K562 (cell line): ENCODE results near the gene TRIM75. TPM values are rescaled to one million over a fixed set of nuclear protein-coding genes. Genes with fewer than 3 reads are reported as not detected.

ENCODE experiments used
- ATAC-seq: fragments of 200-7000 bp; cut with Tn5 transposase; 3 replicates; pipeline ENCODE4 v1.9.1; 2020; ENCODE audit warnings: moderate library complexity
- BruUV-seq: library from RNA; stranded (reverse); fragments of 400-500 nt; replicated peaks from 2 replicates; lab custom pipeline; 2021; lab: Mats Ljungman, UMichigan
- CTCF ChIA-PET: fragments of 300-600 bp; formaldehyde crosslinking; extraction: SDS; loops from one replicate; lab custom pipeline; 2021; ENCODE audit warnings: low intra/inter-chr PET ratio; lab: Yijun Ruan, JAX
- POLR2A ChIA-PET: fragments of 300-600, 350-650 bp; sonication (Branson Sonifier 250); formaldehyde crosslinking; extraction: SDS; loops from one replicate; lab custom pipeline; 2021; ENCODE audit warnings: antibody characterized with exemption, inconsistent platforms; lab: Yijun Ruan, JAX
- DNase-seq, 4 experiments: peaks; one replicate each; pipeline versions ENCODE4 v3.0.0 to v3.0.0-alpha.2; 2011 to 2018; ENCODE audit warnings: low spot score in 3 of 4, mixed read lengths in 3 of 4; ENCODE audit errors: extremely low read depth in 1 of 4
- FAIRE-seq: peaks from 2 replicates; lab custom pipeline; 2011; peaks lifted over from hg19 to GRCh38; lab: Jason Lieb, UNC
- H2AFZ ChIP-seq: 2 replicates; pipeline ENCODE4 v1.6.0; 2011; ENCODE audit warnings: low read depth, low read length, control low read depth, inconsistent platforms
- H3K27ac ChIP-seq: fragments of 200-600 bp; 3 replicates; pipeline ENCODE4 v1.8.0; 2011; ENCODE audit warnings: low read depth, mild to moderate bottlenecking, control low read depth, inconsistent platforms, low read length, moderate library complexity, mixed read lengths; ENCODE audit errors: extremely low read depth
- H3K27me3 ChIP-seq, 2 experiments: fragments of 300-600 bp in 1 of 2; 2 replicates in 1 of 2; 3 replicates in 1 of 2; pipeline versions ENCODE4 v1.6.0 to v1.8.0; 2011; ENCODE audit warnings: inconsistent platforms in 2 of 2, low read length in 2 of 2, mild to moderate bottlenecking in 1 of 2, mixed read lengths in 1 of 2, moderate library complexity in 1 of 2; ENCODE audit not compliant: control insufficient read depth in 2 of 2, insufficient read depth in 2 of 2
- H3K36me3 ChIP-seq: fragments of 300-600 bp; 3 replicates; pipeline ENCODE4 v1.8.0; 2011; ENCODE audit warnings: mild to moderate bottlenecking, low read length, inconsistent platforms; ENCODE audit not compliant: control insufficient read depth, insufficient read depth
- H3K4me1 ChIP-seq, 2 experiments: fragments of 200-600 bp in 1 of 2; replicated peaks in 1 of 2; 2 replicates in 1 of 2; 3 replicates in 1 of 2; pipeline versions ENCODE4 v1.5.1 to v1.8.0; 2011; ENCODE audit warnings: inconsistent platforms in 2 of 2, low read length in 2 of 2, mild to moderate bottlenecking in 1 of 2, mixed read lengths in 1 of 2, moderate library complexity in 1 of 2; ENCODE audit not compliant: control insufficient read depth in 2 of 2, insufficient read depth in 2 of 2
- H3K4me2 ChIP-seq: 2 replicates; pipeline ENCODE4 v1.6.1; 2011; ENCODE audit warnings: low read length, control low read depth, inconsistent platforms, mixed read lengths; ENCODE audit not compliant: insufficient read depth
- H3K4me3 ChIP-seq: fragments of 200-600 bp; sonication (generic), shearing (Covaris generic); 2 replicates; pipeline ENCODE4 v1.5.1; 2016; ENCODE audit warnings: control low read depth, inconsistent platforms
- H3K79me2 ChIP-seq: fragments of 200-600 bp; 3 replicates; pipeline ENCODE4 v1.8.0; 2011; ENCODE audit warnings: low read length, inconsistent platforms; ENCODE audit not compliant: control insufficient read depth, insufficient read depth
- H3K9ac ChIP-seq, 2 experiments: 2 replicates each; pipeline versions ENCODE4 v1.6.0 to v1.6.1; 2011; ENCODE audit warnings: low read depth in 2 of 2, low read length in 2 of 2, control low read depth in 1 of 2, inconsistent platforms in 1 of 2, mild to moderate bottlenecking in 1 of 2, mixed read lengths in 1 of 2; ENCODE audit not compliant: insufficient read depth in 1 of 2
- H3K9me1 ChIP-seq: one replicate; pipeline ENCODE4 v1.6.0; 2011; ENCODE audit warnings: inconsistent platforms, mild to moderate bottlenecking, low read length, moderate library complexity; ENCODE audit not compliant: control insufficient read depth, insufficient read depth
- H3K9me3 ChIP-seq: replicated peaks from 2 replicates; pipeline ENCODE4 v1.5.1; 2011; ENCODE audit warnings: low read depth, low read length, inconsistent platforms; ENCODE audit not compliant: control insufficient read depth, insufficient read depth
- H4K20me1 ChIP-seq: replicated peaks from 2 replicates; pipeline ENCODE4 v1.6.1; 2011; ENCODE audit warnings: low read length, inconsistent platforms, mixed read lengths; ENCODE audit not compliant: control insufficient read depth, insufficient read depth
- CTCF ChIP-seq, 3 experiments: IDR thresholded peaks in 2 of 3; conservative IDR thresholded peaks in 1 of 3; 2 replicates each; pipeline ENCODE4 v1.5.1; 2011 to 2012; ENCODE audit warnings: low read length in 3 of 3, mild to moderate bottlenecking in 3 of 3, control low read depth in 2 of 3, improper control_type of control experiment in 1 of 3, inconsistent platforms in 1 of 3, low read depth in 1 of 3, mixed read lengths in 1 of 3, moderate library complexity in 1 of 3; ENCODE audit not compliant: insufficient read depth in 2 of 3
- HDGF ChIP-seq: fragments of 450-650 bp; IDR thresholded peaks from 2 replicates; pipeline ENCODE4 v1.6.1; 2016
- NCOA2 ChIP-seq, 2 experiments: fragments of 450-650 bp; IDR thresholded peaks; 2 replicates each; pipeline ENCODE4 v1.6.1; 2018; ENCODE audit warnings: mild to moderate bottlenecking in 2 of 2, moderate library complexity in 1 of 2; ENCODE audit not compliant: partially characterized antibody in 2 of 2
- POLR2B ChIP-seq: fragments of 450-650 bp; IDR thresholded peaks from 2 replicates; pipeline ENCODE4 v1.6.1; 2018; ENCODE audit warnings: low read depth; ENCODE audit not compliant: partially characterized antibody
- RAD21 ChIP-seq, 2 experiments: fragments of 250-450 bp in 1 of 2; fragments of 450-650 bp in 1 of 2; sonication (Bioruptor Pico) in 1 of 2; formaldehyde crosslinking in 1 of 2; IDR thresholded peaks in 1 of 2; conservative IDR thresholded peaks in 1 of 2; 2 replicates each; pipeline versions ENCODE4 v1.4.0 to v1.8.0; 2020 to 2022; ENCODE audit warnings: mild to moderate bottlenecking in 2 of 2, moderate library complexity in 1 of 2
- REST ChIP-seq, 2 experiments: fragments of 450-650 bp; formaldehyde crosslinking in 1 of 2; IDR thresholded peaks; 2 replicates each; pipeline versions ENCODE4 v1.4.0 to v1.6.1; 2014 to 2020; ENCODE audit warnings: mild to moderate bottlenecking in 2 of 2, borderline replicate concordance in 1 of 2, low read depth in 1 of 2
- TAF15 ChIP-seq: fragments of 200-400 bp; formaldehyde crosslinking; IDR thresholded peaks from 2 replicates; pipeline ENCODE4 v1.6.1; 2017; ENCODE audit warnings: mild to moderate bottlenecking, low read depth, low read length, moderate library complexity
- ZNF140 ChIP-seq: fragments of 250-450 bp; sonication (Bioruptor Pico); IDR thresholded peaks from 2 replicates; pipeline ENCODE4 v1.8.0; 2021; ENCODE audit warnings: moderate library complexity, mild to moderate bottlenecking, inconsistent platforms
- ZNF311 ChIP-seq: fragments of 250-450 bp; sonication (Bioruptor Pico); IDR thresholded peaks from 2 replicates; pipeline ENCODE4 v1.4.0; 2020; ENCODE audit warnings: mild to moderate bottlenecking, moderate library complexity
- ZNF586 ChIP-seq: fragments of 450-650 bp; formaldehyde crosslinking; conservative IDR thresholded peaks from 2 replicates; pipeline ENCODE4 v1.4.0; 2020; ENCODE audit warnings: mild to moderate bottlenecking, moderate library complexity
- WGBS: fragments of 100-300 bp; shearing (Covaris generic); methylation state at CpG from one replicate; pipeline ENCODE4 v1.1.6; 2016; ENCODE audit warnings: low coverage, mixed read lengths; ENCODE audit not compliant: insufficient coverage; ENCODE audit errors: missing lambda C conversion rate; 5-methylcytosine and 5-hydroxymethylcytosine counted together
- in situ Hi-C: fragments of 300-500 bp; cut with MboI; formaldehyde crosslinking; loops from 4 replicates; pipeline ENCODE4 v1.15.0; 2018; ENCODE audit warnings: inconsistent platforms, mixed read lengths
- intact Hi-C: fragments of 100-400 bp; cut with micrococcal nuclease; formaldehyde crosslinking; loops from 2 replicates; pipeline ENCODE4 v1.14.2; 2022
- polyA plus RNA-seq, 8 experiments: library from polyadenylated mRNA; depleted of rRNA in 4 of 8; stranded (reverse) in 5 of 8; unstranded in 3 of 8; fragments of >200 nt; fragmentation: Nextera tagmentation in 2 of 8; fragmentation: Illumina TruSeq in 1 of 8; extraction: Ambion mirVana in 2 of 8; extraction: Trizol in 1 of 8; gene quantifications; 2 replicates each; pipeline versions ENCODE4 v1.2.1 to v1.2.3, GENCODE V29; 2011 to 2014; ENCODE audit warnings: inconsistent platforms in 1 of 8, missing spikeins in 1 of 8
- total RNA-seq, 7 experiments: library from RNA; depleted of rRNA in 6 of 7; stranded (reverse); fragments of >200 nt in 6 of 7; fragmentation: Illumina TruSeq in 2 of 7; extraction: Trizol in 2 of 7; gene quantifications; 2 replicates each; pipeline versions ENCODE4 v1.2.1 to v1.2.3, GENCODE V29; 2011 to 2021; ENCODE audit warnings: low replicate concordance in 1 of 7

The TRIM75 gene
- total and polyA plus RNA-seq, 9 of the 15 experiments (the other 6 are each of a cell fraction or from before 2014, with no cell fraction given), result not detected

GRCh38 chr4:165095291-165095690 is 41.6 kb downstream of the TRIM75 start (continued):
- no peak for TF ChIP-seq ZNF586 (CRISPR knock-in tag)
- TF ChIP-seq HDGF, result no peak
- no peak for TF ChIP-seq ZNF311 (CRISPR knock-in tag)
- TF ChIP-seq TAF15, result no peak
- no peak for TF ChIP-seq POLR2B

- no peaks in the 10 kb centered on the region for H3K9me1 ChIP-seq
- in situ Hi-C loops (loop anchor here (10.0 kb wide), 1 partner anchor 322 kb away; no protein-coding TSS in a partner anchor), intact Hi-C loops (loop anchor here (5.0 kb wide), 1 partner anchor 314 kb away; no protein-coding TSS in a partner anchor)
- no peak overlapping the region for H3K4me2 ChIP-seq
- FAIRE-seq, result peak; percentile 51
- H3K27ac ChIP-seq, result no peak overlapping the region
- H3K36me3 ChIP-seq, result peaks cover 51% of the 10 kb centered on the region; the same call in 1 of the 3 replicates
- ChIA-PET POLR2A (interaction anchor here (0.5 kb wide), 1 partner anchor 328 kb away, joined by 3 read pairs; no protein-coding TSS in a partner anchor), CTCF (interaction anchor here (0.5 kb wide), 1 partner anchor 349 kb away, joined by 3 read pairs; no protein-coding TSS in a partner anchor)
- H3K9ac ChIP-seq, result no peak overlapping the region
- ATAC-seq, result peak; percentile 59; the same call in 1 of the 3 replicates
- DNase-seq, result peak in 1 of 4 experiments; percentile 13
- no peak overlapping the region for H3K4me3 ChIP-seq
- no peaks in the 10 kb centered on the region for H3K4me1 ChIP-seq
- no peaks in the 10 kb centered on the region for H3K79me2 ChIP-seq
- no peaks in the 10 kb centered on the region for H3K27me3 ChIP-seq
- no TSS peak for BruUV-seq
- H4K20me1 ChIP-seq, result no peaks in the 10 kb centered on the region
- H2AFZ ChIP-seq, result no peak overlapping the region
- WGBS, result 100% methylated on average over 2 of the region's 2 CpGs
- H3K9me3 ChIP-seq, result no peaks in the 10 kb centered on the region
- TF ChIP-seq RAD21 (CRISPR knock-in tag; conservative IDR thresholded peaks at IDR 0.05 in 1 of 2, IDR thresholded peaks at IDR 0.05 in 1 of 2) (peak; percentile 15 to 27; a peak in 3 of 4 replicates), ZNF140 (CRISPR knock-in tag) (no peak), CTCF (IDR thresholded peaks at IDR 0.05 in 2 of 3, conservative IDR thresholded peaks at IDR 0.05 in 1 of 3; ENCODE audit: insufficient read depth in 2 of 3, low read depth in 1 of 3, low read length in 3 of 3) (peak in 2 of 3 experiments; percentile 44 to 51; a peak in 3 of 6 replicates), REST (IDR thresholded peaks at IDR 0.05; ENCODE audit: borderline replicate concordance) (peak; percentile 5; the same call in 1 of the 2 replicates), REST (CRISPR knock-in tag; IDR thresholded peaks at IDR 0.05; ENCODE audit: low read depth) (no peak), NCOA2 (IDR thresholded peaks at IDR 0.05; ENCODE audit: partially characterized antibody in 2 of 2) (no peak)
Measured at GRCh38 chr4:165096776-165097175, 43.1 kb downstream of the TRIM75 start.
